HG03108 (cell line): ENCODE data around the gene CNRIP1.

ENCODE experiments used
- ATAC-seq: cut with Tn5 transposase; IDR thresholded peaks from one replicate; pipeline ENCODE4 v1.9.1; 2021; ENCODE audit warnings: moderate library complexity; ENCODE audit not compliant: unreplicated experiment

Gene CNRIP1

GRCh38 chr2:68293755-68294154 lies 26.0 kb downstream of the CNRIP1 start:
- ATAC-seq, result no peak

- no peak for ATAC-seq
Measured at GRCh38 chr2:68293024-68293423, 26.7 kb downstream of the CNRIP1 start.

- ATAC-seq, result no peak
Measured at GRCh38 chr2:68292108-68292710, 27.5 kb downstream of the CNRIP1 start.

- no peak for ATAC-seq
Measured at GRCh38 chr2:68291314-68291713, 28.4 kb downstream of the CNRIP1 start.

- no peak for ATAC-seq
Measured at GRCh38 chr2:68290901-68291300, 28.8 kb downstream of the CNRIP1 start.

- ATAC-seq, result no peak
Measured at GRCh38 chr2:68287580-68288441, 31.9 kb downstream of the CNRIP1 start.

- ATAC-seq, result no peak
Measured at GRCh38 chr2:68284896-68285295, 34.9 kb downstream of the CNRIP1 start.

GRCh38 chr2:68283419-68283812 lies 36.3 kb downstream of the CNRIP1 start:
- ATAC-seq, result no peak

- ATAC-seq, result no peak
Measured at GRCh38 chr2:68282811-68283418, 36.8 kb downstream of the CNRIP1 start.

GRCh38 chr2:68280796-68281195 lies 39.0 kb downstream of the CNRIP1 start:
- no peak for ATAC-seq

GRCh38 chr2:68280348-68280747 lies 39.4 kb downstream of the CNRIP1 start:
- no peak for ATAC-seq

- no peak for ATAC-seq
Measured at GRCh38 chr2:68279691-68280090, 40.1 kb downstream of the CNRIP1 start.

GRCh38 chr2:68278169-68278568 lies 41.6 kb downstream of the CNRIP1 start:
- no peak for ATAC-seq

- no peak for ATAC-seq
Measured at GRCh38 chr2:68274022-68274421, 45.7 kb downstream of the CNRIP1 start.

GRCh38 chr2:68272246-68272994 lies 47.3 kb downstream of the CNRIP1 start:
- no peak for ATAC-seq

GRCh38 chr2:68266655-68267054 lies 53.1 kb downstream of the CNRIP1 start:
- no peak for ATAC-seq

- ATAC-seq, result no peak
Measured at GRCh38 chr2:68263632-68264031, 56.1 kb downstream of the CNRIP1 start.

- no peak for ATAC-seq
Measured at GRCh38 chr2:68258851-68259250, 60.9 kb downstream of the CNRIP1 start.

- no peak for ATAC-seq
Measured at GRCh38 chr2:68256093-68256450, 63.7 kb downstream of the CNRIP1 start.

GRCh38 chr2:68253219-68254068 lies 66.3 kb downstream of the CNRIP1 start:
- ATAC-seq, result no peak
